Measurements from ENCODE around the gene GRM2. TPM values are rescaled to one million over a fixed set of nuclear protein-coding genes. Genes with fewer than 3 reads are reported as not detected.

GRM2 gene
- total and polyA plus RNA-seq, 2 experiments from 2014 or later = 0.27 TPM; not detected in 1

GRCh38 chr3:51670823-51671733 lies 35.8 kb upstream of the GRM2 start, which contains the start of gene TEX264:
Gene TEX264 (plus strand): TSS chr3:51671252. CDS start chr3:51674305, 3,053 bp downstream.
- 3% methylated on average over 56 of the region's 81 CpGs for WGBS (ENCODE audit: low lambda C conversion rate, missing lambda C conversion rate)
- Histone ChIP-seq H3K79me2 (peaks cover 21% of the 10 kb centered on the region), H4K20me1 (ENCODE audit: insufficient read depth, poor library complexity, severe bottlenecking) (no peaks in the 10 kb centered on the region), H3K27me3 (no peaks in the 10 kb centered on the region), H3K9me2 (replicated peaks; ENCODE audit: insufficient read depth) (no peaks in the 10 kb centered on the region), H3K4me1 (ENCODE audit: insufficient read depth) (peaks cover 13% of the 10 kb centered on the region), H3K9me3 (ENCODE audit: low read depth) (no peaks in the 10 kb centered on the region), H3K4me3 (peak within 1 kb of the TSS; percentile 84), H3K27ac (peak within 1 kb of the TSS; percentile 90), H3K36me3 (replicated peaks; ENCODE audit: insufficient read depth, low read depth) (no peaks in the 10 kb centered on the region), H2AFZ (peak within 1 kb of the TSS; percentile 95), H3K4me2 (peak within 1 kb of the TSS; percentile 94)
- TF ChIP-seq EZH2phosphoT487 (IDR thresholded peaks at IDR 0.05; ENCODE audit: low read depth, severe bottlenecking, unreplicated experiment) (no peak), CTCF (IDR thresholded peaks at IDR 0.05; ENCODE audit: poor library complexity) (no peak)
- DNase-seq (ENCODE audit: low spot score) = peak; percentile 96

GRCh38 chr3:51671734-51672475 lies 35.0 kb upstream of the GRM2 start:
- Histone ChIP-seq H4K20me1 (ENCODE audit: insufficient read depth, poor library complexity, severe bottlenecking) (no peaks in the 10 kb centered on the region), H3K4me2 (peak overlapping the region; percentile 94), H3K4me3 (peak overlapping the region; percentile 84), H3K9me3 (ENCODE audit: low read depth) (no peaks in the 10 kb centered on the region), H3K4me1 (ENCODE audit: insufficient read depth) (peaks cover 13% of the 10 kb centered on the region), H3K79me2 (peaks cover 21% of the 10 kb centered on the region), H3K36me3 (replicated peaks; ENCODE audit: insufficient read depth, low read depth) (no peaks in the 10 kb centered on the region), H3K27ac (peak overlapping the region; percentile 90), H3K27me3 (no peaks in the 10 kb centered on the region), H2AFZ (peak overlapping the region; percentile 95), H3K9me2 (replicated peaks; ENCODE audit: insufficient read depth) (no peaks in the 10 kb centered on the region)
- no peak for TF ChIP-seq EZH2phosphoT487 (IDR thresholded peaks at IDR 0.05; ENCODE audit: low read depth, severe bottlenecking, unreplicated experiment)
- TF ChIP-seq EZH2 (IDR thresholded peaks at IDR 0.05; ENCODE audit: borderline replicate concordance) = no peak
- TF ChIP-seq CTCF (IDR thresholded peaks at IDR 0.05; ENCODE audit: poor library complexity) = no peak
- peak; percentile 83 for DNase-seq (ENCODE audit: low spot score)
- WGBS (ENCODE audit: low lambda C conversion rate, missing lambda C conversion rate) = 13% methylated on average over 39 of the region's 40 CpGs

GRCh38 chr3:51673181-51673801 lies 33.6 kb upstream of the GRM2 start:
- H3K9me2 ChIP-seq (replicated peaks; ENCODE audit: insufficient read depth) = no peaks in the 10 kb centered on the region
- no peaks in the 10 kb centered on the region for H3K9me3 ChIP-seq (ENCODE audit: low read depth)
- no peak overlapping the region for H2AFZ ChIP-seq
- no peak for DNase-seq (ENCODE audit: low spot score)
- peaks cover 13% of the 10 kb centered on the region for H3K4me1 ChIP-seq (ENCODE audit: insufficient read depth)
- no peaks in the 10 kb centered on the region for H3K27me3 ChIP-seq
- no peak overlapping the region for H3K4me3 ChIP-seq
- peak overlapping the region; percentile 20 for H3K4me2 ChIP-seq
- no peaks in the 10 kb centered on the region for H4K20me1 ChIP-seq (ENCODE audit: insufficient read depth, poor library complexity, severe bottlenecking)
- no peak overlapping the region for H3K27ac ChIP-seq
- no peaks in the 10 kb centered on the region for H3K36me3 ChIP-seq (replicated peaks; ENCODE audit: insufficient read depth, low read depth)
- peaks cover 23% of the 10 kb centered on the region for H3K79me2 ChIP-seq
- TF ChIP-seq EZH2phosphoT487 (IDR thresholded peaks at IDR 0.05; ENCODE audit: low read depth, severe bottlenecking, unreplicated experiment) = no peak
- no peak for TF ChIP-seq EZH2 (IDR thresholded peaks at IDR 0.05; ENCODE audit: borderline replicate concordance)
- 84% methylated on average over 4 of the region's 4 CpGs for WGBS (ENCODE audit: low lambda C conversion rate, missing lambda C conversion rate)

All from hepatocyte (in vitro differentiated cells).